Cardiac muscle cell (in vitro differentiated cells and primary cell): ENCODE measurements around the gene ITGB1BP1. TPM values are rescaled to one million over a fixed set of nuclear protein-coding genes. Genes with fewer than 3 reads are reported as not detected.

ENCODE experiments used
- DNase-seq, 2 donors: peaks; one replicate each; pipeline versions ENCODE4 v3.0.0 to v3.0.0-alpha.2; 2010 to 2017; ENCODE audit warnings: low read depth in 1 of 2, low spot score in 1 of 2
- H3K27ac ChIP-seq: fragments of 200-600 bp; sonication (generic); 2 replicates; pipeline ENCODE4 v1.5.1; 2016
- H3K27me3 ChIP-seq: fragments of 200-600 bp; sonication (generic); 2 replicates; pipeline ENCODE4 v1.6.0; 2016; ENCODE audit warnings: control low read depth
- H3K36me3 ChIP-seq: fragments of 200-600 bp; sonication (generic); 2 replicates; pipeline ENCODE4 v1.5.1; 2016; ENCODE audit warnings: control low read depth
- H3K4me1 ChIP-seq: fragments of 200-600 bp; sonication (generic); 2 replicates; pipeline ENCODE4 v1.8.1; 2017; ENCODE audit warnings: low read depth, mild to moderate bottlenecking, mixed run types
- H3K4me3 ChIP-seq: fragments of 200-600 bp; sonication (generic); 2 replicates; pipeline ENCODE4 v1.5.1; 2016; ENCODE audit warnings: mild to moderate bottlenecking
- H3K9me3 ChIP-seq: fragments of 200-600 bp; sonication (generic); 2 replicates; pipeline ENCODE4 v1.5.1; 2017; ENCODE audit warnings: low read depth, mild to moderate bottlenecking, control low read depth
- CTCF ChIP-seq: IDR thresholded peaks from 2 replicates; pipeline ENCODE4 v1.5.1; 2012; ENCODE audit warnings: low read depth, mild to moderate bottlenecking, low read length
- polyA plus RNA-seq: library from polyadenylated mRNA; unstranded; fragments of >200 nt; fragmentation: Nextera tagmentation; extraction: Ambion mirVana; gene quantifications from 2 replicates; pipeline ENCODE4 v1.2.1, GENCODE V29; 2016
- total RNA-seq: library from RNA; depleted of rRNA; stranded (reverse); fragments of >200 nt; gene quantifications from 2 replicates; pipeline ENCODE4 v1.2.3, GENCODE V29; 2016

The ITGB1BP1 gene
- total and polyA plus RNA-seq, 2 experiments from 2014 or later = 30.9 to 138 TPM

- TF ChIP-seq CTCF = no peak
- DNase-seq = no peak
- Histone ChIP-seq H3K36me3 (peaks cover 6% of the 10 kb centered on the region), H3K9me3 (no peaks in the 10 kb centered on the region), H3K27me3 (no peaks in the 10 kb centered on the region), H3K4me3 (no peak overlapping the region), H3K4me1 (no peaks in the 10 kb centered on the region), H3K27ac (no peak overlapping the region)
Observed at GRCh38 chr2:9405636-9406035, 17.7 kb downstream of the ITGB1BP1 start.

DNA sequence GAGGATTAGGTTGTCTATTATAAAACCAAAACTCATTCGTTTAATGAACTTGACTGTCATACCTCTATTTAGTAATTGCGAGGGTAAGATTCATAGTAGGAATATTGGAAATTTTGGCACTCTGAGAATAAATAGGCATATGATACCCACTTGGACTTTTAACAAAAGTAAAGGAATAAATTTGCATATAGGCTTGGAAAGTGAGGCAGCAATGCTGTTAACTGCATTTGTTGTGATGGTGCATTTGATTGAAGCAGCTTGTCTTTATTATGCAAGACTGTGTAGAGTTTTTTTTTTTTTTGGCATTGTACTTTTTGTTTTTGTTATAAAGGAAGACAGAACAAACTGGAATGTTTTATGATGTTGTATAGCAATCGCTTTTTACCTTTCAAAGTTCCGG lies 18.9 kb downstream of the ITGB1BP1 start:
- H3K36me3 ChIP-seq = peaks cover 6% of the 10 kb centered on the region
- no peak for TF ChIP-seq CTCF
- no peaks in the 10 kb centered on the region for H3K4me1 ChIP-seq
- no peak for DNase-seq
- no peaks in the 10 kb centered on the region for H3K27me3 ChIP-seq
- no peaks in the 10 kb centered on the region for H3K9me3 ChIP-seq
- no peak overlapping the region for H3K27ac ChIP-seq
- no peak overlapping the region for H3K4me3 ChIP-seq

- no peaks in the 10 kb centered on the region for H3K4me1 ChIP-seq
- no peak overlapping the region for H3K27ac ChIP-seq
- no peak for TF ChIP-seq CTCF
- DNase-seq = peak in 1 of 2 donors; percentile 41
- H3K36me3 ChIP-seq = peaks cover 6% of the 10 kb centered on the region
- H3K9me3 ChIP-seq = no peaks in the 10 kb centered on the region
- H3K27me3 ChIP-seq = no peaks in the 10 kb centered on the region
- H3K4me3 ChIP-seq = no peak overlapping the region
Observed at GRCh38 chr2:9403924-9404323, 19.4 kb downstream of the ITGB1BP1 start.

GRCh38 chr2:9401646-9402371 lies 21.5 kb downstream of the ITGB1BP1 start:
- Histone ChIP-seq H3K4me3 (no peak overlapping the region), H3K27me3 (no peaks in the 10 kb centered on the region), H3K4me1 (no peaks in the 10 kb centered on the region), H3K9me3 (no peaks in the 10 kb centered on the region), H3K27ac (no peak overlapping the region), H3K36me3 (peaks cover 6% of the 10 kb centered on the region)
- no peak for TF ChIP-seq CTCF
- no peak for DNase-seq

GRCh38 chr2:9401059-9401547 lies 22.2 kb downstream of the ITGB1BP1 start:
- no peak overlapping the region for H3K27ac ChIP-seq

More at GRCh38 chr2:9401059-9401547, 22.2 kb downstream of the ITGB1BP1 start:
- TF ChIP-seq CTCF = no peak
- Histone ChIP-seq H3K36me3 (peaks cover 3% of the 10 kb centered on the region), H3K27me3 (no peaks in the 10 kb centered on the region), H3K9me3 (no peaks in the 10 kb centered on the region), H3K4me3 (no peak overlapping the region), H3K4me1 (no peaks in the 10 kb centered on the region)
- DNase-seq = no peak
